GM18511 (cell line): ENCODE measurements around the gene DENR.
"Not testable (repeated sequence)": the region's sequence is repeated elsewhere in the genome, so short reads cannot be mapped to it uniquely, and the experiment has no call there.

Experiments used
- ATAC-seq: cut with Tn5 transposase; IDR thresholded peaks from one replicate; pipeline ENCODE4 v1.9.1; 2021; ENCODE audit warnings: mild to moderate bottlenecking, moderate library complexity; ENCODE audit not compliant: unreplicated experiment

DENR gene

DNA sequence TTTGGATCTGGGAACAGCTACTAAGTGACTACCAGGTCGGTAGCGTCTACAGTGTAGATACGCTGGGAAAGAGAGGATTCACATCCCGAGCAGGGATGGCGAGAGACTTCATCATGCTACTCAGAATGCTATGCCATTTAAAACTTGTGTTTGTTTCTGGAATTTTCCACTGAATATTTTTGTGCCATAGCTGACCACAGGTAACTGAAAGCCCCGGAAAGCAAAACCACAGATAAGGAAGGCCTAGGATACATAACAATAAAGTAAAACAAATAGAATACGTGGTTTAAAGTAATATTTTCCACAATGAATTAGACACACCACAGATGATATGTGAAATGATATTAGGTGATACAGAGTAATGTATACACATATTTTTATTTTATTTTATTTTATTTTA lies 14.1 kb upstream of the DENR start:
- ATAC-seq: no peak

DNA sequence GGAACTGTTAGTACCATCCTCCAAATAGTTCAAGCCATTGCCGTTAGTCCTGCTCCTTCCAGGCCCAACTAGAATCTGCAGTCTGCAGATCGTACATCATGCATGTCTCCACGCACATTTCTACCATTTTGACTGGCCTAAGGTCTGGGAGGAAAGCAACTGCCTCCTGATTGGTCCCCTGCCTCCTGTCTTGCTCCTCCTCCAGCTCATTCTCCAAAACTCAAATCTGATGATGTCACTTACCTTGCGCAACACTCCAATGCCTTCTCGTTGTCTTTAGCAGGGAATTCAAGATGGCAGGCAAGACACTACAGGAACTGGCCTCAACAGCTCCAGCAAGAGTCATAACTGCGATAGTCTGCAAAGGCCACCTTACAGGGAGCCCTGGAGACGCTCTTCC lies 12.3 kb upstream of the DENR start:
- no peak for ATAC-seq

DNA sequence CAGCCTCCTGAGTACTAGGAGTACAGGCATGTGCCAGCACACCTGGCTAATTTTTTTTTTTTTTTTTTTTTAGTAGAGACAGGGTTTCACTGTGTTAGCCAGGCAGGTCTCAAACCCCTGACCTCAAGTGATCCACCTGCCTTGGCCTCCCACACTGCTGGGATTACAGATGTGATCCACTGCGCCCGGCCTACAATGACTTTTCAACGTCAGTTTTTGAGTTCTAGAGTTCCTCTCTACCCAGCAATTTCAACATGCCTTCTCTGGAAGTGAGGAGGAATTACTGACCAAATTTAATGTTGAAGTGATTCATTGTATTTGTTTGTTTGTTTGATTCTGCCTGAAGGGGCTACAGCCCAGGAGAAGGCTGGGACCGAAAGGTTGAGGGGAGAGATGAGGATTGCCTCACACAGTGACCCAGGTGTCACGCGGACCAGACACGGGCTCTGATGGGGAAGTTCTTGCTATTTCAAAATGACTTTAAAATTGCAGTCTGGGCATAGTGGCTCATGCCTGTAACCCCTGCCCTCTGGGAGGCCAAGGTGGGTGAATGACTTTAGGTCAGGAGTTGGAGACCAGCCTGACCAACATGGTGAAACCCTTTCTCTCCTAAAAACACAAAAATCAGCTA lies 8.6 kb upstream of the DENR start:
- ATAC-seq: no peak

DNA sequence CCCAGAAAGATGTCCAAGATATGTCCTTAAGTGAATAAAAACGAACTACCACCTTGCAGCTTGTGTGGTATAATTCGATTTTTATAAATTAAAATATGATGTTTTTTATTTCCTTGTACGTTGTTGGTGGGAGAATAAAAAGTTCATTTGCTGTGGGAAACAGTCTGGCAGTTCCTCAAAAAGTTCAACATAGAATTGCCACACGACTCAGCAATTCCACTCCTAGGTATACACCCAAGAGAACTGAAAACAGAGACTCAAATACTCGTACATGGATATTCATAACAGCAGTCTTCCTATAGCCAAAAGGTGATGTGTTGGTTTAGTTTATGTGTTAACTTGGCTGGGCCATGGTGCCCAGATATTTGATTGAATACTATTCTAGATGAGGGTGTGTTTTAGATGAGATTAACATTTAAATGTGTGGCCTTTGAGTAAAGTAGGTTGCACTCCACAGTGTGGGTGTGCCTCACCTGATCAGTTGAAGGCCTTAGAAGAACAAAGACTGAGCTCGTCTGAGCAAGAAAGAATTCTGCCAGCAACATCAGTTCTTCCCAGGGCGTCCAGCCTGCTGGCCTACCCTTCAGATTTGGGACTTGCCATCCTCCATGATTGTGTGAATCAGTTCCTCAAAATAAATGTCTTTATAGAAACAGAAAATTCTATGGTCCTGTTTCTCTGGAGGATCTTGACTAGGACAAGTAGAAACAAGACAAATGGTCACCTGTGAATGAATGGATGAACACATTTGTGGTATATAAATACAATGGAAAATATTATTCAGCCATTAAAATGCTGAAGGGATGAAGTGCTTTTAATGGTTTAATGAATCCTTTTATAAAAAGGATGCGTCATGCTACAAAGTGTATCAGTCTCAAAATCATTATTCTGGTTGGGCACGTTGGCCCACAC lies 5.1 kb upstream of the DENR start:
- no peak for ATAC-seq

DNA sequence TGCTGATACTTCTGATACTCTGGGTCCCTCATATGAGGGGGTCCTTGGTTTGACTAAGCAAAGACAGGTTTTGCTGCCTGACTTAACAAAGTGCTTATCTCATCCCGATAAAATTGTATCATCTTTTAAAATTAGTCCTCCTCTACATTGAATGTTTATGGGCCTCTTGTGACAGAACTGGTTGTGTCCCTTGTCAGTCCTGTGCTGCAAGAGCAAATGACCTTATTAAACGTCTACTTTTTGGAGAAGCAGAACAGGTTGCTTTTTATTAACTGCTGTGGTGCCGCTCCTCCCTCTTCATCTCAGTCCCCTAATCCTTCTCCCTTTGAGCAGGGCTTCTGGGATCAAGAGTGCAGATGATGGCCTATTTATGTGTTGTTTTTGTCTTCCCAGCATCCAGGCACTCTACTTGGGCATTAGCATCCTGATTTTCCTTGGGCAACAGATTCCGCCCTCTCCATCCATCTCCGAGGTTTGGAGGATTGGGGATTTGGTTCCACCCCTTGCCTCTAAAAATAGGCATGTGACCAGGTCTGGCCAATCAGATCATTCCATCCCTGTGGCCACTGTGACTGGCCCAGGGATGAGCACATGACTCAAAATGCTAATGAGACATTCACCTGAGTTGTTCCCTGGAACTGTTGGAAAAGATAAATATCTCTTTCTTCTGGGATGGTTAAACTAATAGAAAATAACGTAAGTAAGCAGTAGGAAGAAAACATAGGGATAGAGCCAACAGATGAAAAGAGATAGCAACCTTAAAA lies 2.9 kb upstream of the DENR start:
- no peak for ATAC-seq

DNA sequence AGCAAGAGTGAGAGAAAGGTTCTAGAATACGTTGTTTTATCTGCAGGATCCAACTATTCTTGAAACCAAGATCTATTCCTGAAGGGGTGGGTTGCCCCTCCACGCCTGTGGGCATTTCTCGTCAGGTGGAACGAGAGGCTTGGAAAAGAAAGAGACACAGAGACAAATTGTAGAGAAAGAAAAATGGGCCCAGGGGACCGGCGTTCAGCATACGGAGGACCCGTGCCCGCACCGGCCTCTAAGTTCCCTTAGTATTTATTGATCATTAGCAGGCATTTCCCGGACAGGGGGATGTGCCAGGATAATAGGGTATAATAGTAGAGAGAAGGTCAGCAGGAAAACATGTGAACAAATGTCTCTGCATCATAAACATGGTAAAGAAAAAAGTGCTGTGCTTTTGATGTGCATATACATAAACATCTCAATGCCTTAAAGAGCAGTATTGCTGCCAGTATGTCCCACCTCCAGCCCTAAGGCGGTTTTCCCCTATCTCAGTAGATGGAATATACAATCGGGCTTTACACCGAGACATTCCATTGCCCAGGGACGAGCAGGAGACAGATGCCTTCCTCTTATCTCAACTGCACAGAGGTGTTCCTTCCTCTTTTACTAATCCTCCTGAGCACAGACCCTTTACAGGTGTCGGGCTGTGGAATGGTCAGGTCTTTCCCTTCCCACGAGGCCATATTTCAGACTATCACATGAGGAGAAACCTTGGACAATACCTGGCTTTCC lies 1.7 kb upstream of the DENR start:
- ATAC-seq: not testable (repeated sequence)

DNA sequence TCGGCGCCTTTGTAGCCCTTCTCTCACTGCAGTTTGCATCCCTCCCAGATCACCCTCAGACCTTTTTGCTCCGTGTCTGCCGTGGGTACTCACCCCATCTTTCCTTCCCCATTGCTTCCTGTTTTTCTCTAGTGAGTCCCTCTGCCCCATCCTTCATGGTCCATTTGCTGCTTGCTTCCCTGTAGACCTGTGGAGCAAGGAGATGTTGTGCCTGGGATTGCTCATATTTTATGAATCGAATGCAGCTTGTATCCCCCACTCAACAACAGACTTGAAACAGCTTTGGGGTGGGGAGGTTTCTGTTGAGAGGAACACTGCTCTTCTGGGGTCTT lies 661 bp downstream of the DENR start:
- ATAC-seq: no peak

DNA sequence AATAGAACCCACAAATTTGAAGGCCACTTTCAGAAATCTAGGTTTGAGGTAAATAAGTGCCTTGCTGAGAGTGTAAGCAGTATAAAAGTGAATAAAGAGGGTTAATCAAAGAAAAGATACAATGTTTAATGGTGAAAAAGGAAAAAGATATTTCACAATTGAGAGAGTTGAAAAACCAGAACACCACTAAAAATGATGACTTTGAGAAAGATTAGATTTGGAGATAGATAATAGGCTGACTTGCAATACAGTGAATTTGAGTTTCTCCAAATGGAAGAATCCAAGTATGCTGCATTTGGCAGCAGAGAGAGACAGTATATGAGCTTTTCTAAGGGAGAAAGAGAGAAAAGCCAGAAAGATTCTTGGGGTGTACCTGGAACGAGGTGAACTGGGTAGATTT lies 2.2 kb downstream of the DENR start:
- ATAC-seq: no peak

DNA sequence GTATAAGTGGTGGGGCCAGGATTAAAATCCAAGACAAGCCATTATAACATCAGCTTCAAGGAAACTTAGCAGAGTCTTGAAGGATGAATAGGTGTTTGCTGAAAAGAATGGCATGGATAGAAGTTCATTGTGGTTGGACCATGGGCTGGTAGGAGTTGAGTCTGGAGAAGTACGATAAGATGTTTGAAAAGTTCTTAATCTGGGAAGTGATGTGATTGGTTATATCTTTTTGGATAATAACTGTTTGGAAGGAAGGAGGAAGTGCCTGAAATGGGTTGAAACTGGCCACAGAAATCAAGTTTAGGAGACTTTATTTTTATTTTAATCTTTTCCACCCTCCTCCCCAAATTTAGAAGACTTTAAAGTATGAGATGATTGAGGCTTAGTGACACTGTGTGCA lies 4.9 kb downstream of the DENR start:
- no peak for ATAC-seq

DNA sequence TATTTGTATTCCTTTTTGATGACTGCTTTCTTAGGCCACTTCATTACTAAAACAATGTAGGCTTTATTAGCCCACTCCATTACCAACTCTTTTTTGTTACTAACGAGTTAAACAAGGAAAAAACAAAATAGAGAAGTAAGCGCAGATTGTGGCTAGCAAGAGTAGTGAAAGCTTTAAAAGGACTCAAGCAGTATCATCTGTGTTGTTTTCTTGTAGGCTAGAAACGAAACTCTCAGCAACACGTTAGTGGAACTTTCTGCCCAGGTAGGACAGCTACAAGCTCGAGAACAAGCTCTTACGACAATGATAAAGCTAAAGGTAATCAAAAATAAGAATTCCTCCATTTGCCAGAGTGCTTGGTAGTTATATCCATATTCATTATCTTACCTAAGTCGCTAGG lies 32.9 kb downstream of the DENR start:
- ATAC-seq: no peak

DNA sequence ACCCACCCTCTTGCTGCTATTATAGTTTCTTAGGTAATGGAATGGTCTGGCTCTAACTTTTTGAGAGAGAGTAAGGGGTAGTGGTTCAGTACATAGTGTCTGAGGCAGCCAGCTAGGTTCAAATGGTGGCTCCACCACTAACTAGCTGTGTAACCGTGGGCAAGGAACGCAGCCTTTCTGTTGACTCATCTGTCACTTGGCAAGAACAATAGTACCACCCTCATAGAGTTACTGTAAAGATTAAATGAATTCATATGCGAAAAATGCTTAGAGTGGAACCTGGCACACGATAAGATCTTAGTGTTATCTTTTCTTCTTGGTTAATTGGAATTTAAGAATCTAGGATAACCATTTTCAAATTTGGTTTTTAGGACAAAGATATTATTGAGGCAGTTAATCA lies 35.8 kb downstream of the DENR start:
- ATAC-seq: no peak

DNA sequence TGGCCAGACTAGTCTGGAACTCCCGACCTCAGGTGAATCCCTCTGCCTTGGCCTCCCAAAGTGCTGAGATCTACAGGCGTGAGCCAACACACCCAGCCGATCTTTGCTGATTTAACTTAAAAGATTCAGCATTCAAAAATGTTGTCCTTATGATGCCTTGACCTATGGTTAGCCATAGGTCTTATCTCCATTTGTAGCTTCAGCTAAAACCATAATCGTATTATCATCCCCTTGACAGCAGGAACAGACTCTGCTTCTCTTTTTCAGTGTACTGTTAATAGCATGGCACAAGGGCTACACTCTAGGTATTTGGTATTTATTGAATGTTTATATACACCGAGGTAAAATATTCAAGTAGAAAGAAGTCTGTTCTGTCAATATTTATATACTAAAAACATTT lies 37.0 kb downstream of the DENR start:
- no peak for ATAC-seq

DNA sequence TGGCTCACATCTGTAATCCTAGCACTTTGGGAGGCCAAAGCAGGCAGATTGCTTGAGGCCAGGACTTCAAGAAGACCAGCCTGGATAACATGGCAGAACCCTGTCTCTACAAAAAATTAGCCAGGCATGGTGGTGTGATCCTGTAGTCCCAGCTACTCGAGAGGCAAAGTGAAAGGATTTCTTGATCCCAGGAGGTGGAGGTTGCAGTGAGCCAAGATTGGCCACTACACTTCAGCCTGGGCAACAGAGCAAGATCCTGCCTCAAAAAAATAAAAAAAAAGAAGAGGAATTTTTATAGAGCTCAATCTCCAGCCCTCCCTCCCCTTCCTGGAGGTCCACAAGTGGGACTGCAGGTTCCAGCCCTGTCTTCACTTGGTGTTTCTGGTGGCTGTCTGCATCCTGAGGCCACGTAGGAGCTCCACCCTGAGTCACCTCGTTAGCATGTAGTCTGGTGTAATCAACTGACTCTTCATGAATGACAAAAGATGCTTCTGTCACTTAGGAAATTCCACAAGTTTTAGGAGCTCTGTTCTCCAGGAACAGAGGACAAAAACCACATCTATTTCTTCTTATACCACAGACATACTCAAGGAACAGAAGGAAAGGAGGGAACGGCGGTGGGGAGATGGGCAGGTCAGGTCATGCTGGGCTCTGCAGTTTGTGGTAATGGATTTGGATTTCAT lies 37.9 kb downstream of the DENR start:
- no peak for ATAC-seq

DNA sequence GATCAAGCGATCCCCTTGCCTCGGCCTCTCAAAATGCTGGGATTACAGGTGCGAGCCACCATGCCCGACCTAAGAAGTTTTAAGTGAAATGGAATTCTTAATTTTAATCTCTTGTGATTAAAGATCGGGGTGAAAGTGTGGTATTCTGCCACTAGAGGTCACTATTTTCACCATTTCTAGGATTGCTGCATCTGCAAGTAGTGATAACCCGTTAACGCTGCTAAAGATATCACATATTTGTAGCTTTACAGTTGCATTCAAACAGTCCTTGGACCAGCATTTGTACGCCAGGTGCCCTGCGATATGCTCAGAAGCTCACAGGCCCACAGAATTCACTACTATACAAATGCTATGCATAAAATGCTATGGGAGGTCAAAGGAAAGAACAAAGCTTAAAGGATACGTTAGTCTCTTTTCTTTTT lies 41.1 kb downstream of the DENR start:
- no peak for ATAC-seq

DNA sequence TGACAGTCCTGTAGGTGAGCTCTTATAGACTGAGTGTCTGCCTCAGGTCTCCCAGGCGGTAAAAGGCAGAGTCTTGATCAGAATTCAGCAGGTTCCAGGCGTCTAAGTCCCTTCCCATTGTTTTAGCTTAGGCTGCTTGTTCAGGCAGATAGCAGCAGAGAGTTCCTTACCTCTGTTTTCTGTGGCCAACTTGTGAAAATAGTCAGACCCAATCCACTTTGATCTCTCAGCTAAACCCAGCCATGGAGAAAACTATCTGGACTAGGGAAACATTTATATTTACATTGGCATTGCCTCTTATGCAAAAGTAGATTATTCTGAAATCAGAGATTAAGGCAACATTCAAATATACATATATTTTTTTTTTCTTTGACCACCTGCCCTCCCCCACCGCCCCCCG lies 43.2 kb downstream of the DENR start:
- no peak for ATAC-seq

DNA sequence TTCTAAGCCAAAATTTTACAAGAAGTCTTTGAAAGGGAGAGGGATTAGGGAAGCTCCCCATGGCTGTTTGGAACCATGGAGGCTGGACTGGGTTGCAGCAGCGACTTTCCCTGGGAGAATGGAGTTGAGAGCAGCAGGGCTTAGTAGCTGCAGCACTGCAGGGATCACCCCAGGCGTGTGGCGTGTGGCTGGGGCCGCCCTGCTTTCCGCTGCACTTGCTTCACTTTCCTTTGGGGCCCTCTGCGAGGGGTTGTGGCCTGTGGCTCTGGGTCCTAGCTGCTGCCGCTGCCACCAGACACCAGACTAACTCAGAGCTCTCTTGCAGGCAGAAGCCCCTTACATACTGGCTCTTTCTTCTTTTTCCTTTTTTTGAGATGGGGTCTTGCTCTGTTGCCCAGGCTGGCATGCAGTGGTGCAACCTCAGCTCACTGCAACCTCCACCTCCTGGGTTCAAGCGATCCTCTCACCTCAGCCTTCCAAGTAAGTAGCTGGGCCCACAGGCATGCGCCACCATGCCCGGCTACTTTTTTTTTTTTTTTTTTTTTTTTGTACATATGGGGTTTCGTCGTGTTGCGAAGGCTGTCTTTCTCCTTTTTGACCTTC lies 47.1 kb downstream of the DENR start:
- ATAC-seq: no peak

DNA sequence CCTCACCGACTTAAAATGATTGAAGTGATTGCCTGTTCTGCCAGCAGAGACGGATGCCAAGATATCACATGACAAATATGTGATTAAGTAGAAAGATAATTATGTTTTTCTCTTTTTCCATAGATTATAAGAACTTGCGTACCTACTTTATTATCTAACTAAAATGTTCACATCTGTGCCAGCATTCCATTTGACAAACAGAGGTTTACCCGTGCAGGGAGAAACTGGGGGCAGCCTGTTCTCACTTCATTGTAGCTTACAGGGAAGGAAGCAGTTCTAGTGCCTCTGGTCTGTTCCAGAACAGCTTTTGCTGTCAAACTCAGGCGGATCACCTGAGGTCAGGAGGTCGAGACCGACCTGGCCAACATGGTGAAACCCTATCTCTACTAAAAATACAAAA lies 51.3 kb downstream of the DENR start:
- no peak for ATAC-seq

DNA sequence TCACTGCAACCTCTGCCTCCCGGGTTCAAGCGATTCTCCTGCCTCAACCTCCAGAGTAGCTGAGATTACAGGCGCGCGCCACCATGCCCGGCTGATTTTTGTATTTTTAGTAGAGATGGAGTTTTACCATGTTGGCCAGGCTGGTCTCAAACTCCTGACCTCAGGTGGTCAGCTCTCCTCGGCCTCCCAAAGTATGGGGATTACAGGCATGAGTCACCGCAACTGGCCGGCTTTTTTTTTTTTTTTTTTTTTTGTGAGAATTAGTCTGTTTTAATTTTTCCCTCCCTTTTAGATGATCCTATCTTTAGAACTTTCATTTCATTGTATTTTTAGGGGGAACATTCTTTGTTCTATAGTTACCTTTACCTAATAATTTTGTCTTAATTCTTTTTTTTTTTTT lies 52.3 kb downstream of the DENR start:
- not testable (repeated sequence) for ATAC-seq

DNA sequence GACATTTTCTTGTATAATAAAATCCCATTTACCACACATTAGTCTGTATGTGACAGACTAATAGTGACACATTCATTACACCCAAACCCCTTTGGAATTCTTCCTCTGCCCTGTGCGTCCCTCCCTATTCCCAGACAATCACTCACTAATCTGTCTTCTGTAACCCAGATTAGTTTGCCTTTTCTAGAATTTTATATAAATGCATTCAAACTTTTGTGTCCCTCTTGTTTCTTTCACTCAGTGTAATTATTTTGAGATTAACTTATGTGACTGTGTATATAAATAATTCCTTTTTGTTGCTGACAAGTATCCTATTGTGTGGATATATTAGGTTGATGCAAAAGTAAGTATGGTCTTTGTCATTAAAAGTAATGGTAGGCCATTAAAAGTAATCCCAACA lies 55.0 kb downstream of the DENR start:
- ATAC-seq: no peak

DNA sequence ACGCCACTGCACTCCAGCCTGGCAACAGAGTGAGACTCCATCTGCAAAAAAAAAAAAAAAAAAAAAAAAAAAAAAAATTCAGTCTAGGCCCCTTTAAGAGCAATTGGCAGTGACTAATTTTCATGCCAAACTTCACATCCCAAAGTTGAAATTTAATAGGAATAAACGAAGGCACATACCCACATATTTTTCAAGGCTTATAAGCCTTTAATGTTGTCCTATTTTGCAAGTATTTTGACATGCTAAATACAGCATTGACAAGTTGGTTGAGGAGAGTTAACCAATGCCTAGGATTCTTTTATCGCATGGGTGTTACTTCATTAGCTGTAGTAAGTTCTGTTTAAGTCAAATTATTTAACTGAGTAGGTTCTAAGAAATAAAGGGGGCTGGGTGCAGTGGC lies 59.2 kb downstream of the DENR start:
- no peak for ATAC-seq
